ENCODE measurements around the gene ZNF10.

ZNF10 gene

DNA sequence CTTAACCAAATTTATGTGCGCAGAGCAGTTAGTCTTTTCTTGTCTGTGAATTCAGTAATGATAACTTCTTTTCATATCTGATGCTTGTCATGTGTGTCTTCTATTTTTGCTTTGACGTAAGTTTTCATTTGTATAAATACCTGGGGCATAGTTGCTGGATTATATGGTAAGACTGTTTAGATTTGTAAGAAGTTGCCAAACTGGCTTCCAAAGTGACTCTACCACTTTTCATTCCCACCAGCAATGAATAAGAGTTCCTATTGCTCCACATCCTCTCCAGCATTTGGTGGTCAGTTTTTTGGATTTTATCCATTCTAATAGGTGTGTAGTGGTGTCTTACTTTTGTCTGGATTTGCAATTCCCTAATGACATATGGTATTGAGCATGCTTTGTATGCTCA lies 59.7 kb downstream of the ZNF10 start:
- no peak for DNase-seq (ENCODE audit: extremely low spot score, insufficient read length, low read depth)
- no peak for FAIRE-seq

DNA sequence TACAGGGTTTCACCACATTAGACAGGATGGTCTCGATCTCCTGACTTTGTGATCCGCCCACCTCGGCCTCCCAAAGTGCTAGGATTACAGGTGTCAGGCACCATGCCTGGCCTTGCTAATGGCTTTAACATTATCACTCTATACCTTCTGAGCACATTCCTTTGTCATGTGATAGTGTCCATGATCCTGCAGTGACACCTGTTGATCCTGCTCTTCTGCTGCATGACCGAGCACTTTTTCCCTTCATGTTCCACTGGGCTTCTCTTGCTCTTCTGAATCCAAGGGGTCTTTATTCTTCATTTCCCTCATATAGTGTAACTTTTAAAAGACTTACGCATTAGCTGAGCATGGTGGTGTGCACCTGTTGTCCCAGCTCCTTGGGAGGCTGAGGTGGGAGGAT lies 62.4 kb downstream of the ZNF10 start:
- DNase-seq (ENCODE audit: extremely low spot score, insufficient read length, low read depth) (no peak), FAIRE-seq (no peak)

DNA sequence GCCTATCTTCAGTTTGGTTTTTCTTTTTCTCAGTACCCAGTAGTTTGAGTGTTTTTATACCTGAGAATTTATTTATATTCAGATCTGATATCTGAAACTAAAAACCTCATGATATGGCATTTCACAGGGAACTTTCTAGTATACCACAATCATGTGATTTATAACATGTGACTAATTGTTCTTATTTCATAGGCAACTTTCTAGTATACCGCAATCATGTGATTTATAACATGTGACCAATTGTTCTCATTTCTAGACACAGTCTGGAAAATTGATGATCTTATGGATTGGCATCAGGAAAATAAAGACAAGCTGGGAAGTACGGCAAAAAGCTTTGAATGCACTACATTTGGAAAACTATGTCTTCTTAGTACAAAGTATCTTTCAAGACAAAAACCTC lies 71.5 kb downstream of the ZNF10 start:
- DNase-seq (ENCODE audit: extremely low spot score, insufficient read length, low read depth) (no peak), FAIRE-seq (no peak)

DNA sequence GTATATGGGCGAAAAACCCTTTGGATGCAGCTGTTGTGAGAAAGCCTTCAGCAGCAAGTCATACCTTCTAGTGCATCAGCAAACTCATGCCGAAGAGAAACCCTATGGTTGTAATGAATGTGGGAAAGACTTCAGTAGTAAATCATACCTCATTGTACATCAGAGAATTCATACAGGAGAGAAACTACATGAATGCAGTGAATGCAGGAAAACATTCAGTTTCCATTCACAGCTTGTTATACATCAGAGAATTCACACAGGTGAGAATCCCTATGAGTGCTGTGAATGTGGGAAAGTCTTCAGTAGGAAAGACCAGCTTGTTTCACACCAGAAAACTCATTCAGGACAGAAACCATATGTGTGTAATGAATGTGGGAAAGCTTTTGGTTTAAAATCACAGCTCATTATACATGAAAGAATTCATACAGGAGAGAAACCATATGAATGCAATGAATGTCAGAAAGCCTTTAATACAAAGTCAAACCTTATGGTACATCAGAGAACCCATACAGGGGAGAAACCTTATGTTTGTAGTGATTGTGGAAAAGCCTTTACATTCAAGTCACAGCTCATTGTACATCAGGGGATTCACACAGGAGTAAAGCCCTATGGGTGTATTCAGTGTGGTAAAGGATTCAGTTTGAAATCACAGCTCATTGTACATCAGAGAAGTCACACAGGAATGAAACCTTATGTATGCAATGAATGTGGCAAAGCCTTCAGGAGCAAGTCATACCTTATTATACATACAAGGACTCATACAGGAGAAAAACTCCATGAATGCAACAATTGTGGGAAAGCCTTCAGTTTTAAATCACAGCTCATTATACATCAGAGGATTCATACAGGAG lies 72.3 kb downstream of the ZNF10 start:
- FAIRE-seq: no peak
- no peak for DNase-seq (ENCODE audit: extremely low spot score, insufficient read length, low read depth)

DNA sequence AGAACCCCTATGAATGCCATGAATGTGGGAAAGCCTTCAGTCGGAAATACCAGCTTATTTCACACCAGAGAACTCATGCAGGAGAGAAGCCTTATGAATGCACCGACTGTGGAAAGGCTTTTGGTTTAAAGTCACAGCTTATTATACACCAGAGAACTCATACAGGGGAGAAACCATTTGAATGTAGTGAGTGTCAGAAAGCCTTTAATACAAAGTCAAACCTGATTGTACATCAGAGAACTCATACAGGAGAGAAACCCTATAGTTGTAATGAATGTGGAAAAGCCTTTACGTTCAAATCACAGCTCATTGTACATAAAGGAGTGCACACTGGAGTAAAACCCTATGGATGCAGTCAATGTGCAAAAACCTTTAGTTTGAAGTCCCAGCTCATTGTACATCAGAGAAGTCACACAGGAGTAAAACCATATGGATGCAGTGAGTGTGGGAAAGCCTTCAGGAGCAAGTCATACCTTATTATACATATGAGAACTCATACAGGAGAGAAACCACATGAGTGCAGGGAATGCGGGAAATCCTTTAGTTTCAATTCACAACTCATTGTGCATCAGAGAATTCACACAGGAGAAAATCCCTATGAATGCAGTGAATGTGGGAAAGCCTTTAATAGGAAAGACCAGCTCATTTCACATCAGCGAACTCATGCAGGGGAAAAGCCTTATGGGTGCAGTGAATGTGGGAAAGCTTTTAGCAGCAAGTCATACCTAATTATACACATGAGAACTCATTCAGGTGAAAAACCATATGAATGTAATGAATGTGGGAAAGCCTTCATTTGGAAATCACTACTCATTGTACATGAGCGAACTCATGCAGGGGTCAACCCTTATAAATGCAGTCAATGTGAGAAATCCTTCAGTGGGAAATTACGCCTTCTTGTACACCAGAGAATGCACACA lies 73.2 kb downstream of the ZNF10 start:
- DNase-seq (ENCODE audit: extremely low spot score, insufficient read length, low read depth) (no peak), FAIRE-seq (no peak)

DNA sequence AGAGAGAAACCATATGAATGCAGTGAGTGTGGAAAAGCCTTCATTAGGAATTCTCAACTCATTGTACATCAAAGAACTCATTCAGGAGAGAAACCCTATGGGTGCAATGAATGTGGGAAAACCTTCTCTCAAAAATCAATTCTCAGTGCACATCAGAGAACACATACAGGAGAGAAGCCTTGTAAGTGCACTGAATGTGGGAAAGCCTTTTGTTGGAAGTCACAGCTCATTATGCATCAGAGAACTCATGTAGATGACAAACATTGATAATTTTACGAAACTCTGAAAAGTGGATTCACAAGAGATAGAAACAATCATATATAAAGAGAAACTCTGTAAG lies 73.8 kb downstream of the ZNF10 start:
- FAIRE-seq (no peak), DNase-seq (ENCODE audit: extremely low spot score, insufficient read length, low read depth) (no peak)

DNA sequence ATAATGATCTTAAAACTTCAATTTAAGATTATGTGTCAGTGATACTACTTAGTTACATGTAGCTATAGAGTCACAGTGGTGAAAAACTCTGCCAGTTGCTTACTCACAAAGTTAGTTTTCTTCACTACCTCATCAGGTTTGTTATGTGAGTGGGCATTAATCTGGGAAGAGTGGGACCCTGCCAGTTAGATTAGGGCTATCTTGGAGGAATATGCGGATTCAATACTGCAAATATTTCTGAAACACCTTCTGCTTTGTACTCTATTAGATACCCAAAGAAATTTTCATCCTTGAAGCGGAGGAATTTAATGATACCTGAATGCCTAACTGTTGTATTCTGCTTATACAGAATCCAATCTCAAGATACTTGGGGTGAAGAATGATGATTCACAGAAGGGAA lies 76.0 kb downstream of the ZNF10 start:
- DNase-seq (ENCODE audit: extremely low spot score, insufficient read length, low read depth) (no peak), FAIRE-seq (no peak)
